HG02938 (cell line): Measurements from ENCODE around the gene PNPO.
A peak's percentile ranks its signal among the peaks of the same experiment; 100 is the strongest.
"Not testable (repeated sequence)": the region's sequence is repeated elsewhere in the genome, so short reads cannot be mapped to it uniquely, and the experiment has no call there.

Experiments
- ATAC-seq: cut with Tn5 transposase; IDR thresholded peaks from one replicate; pipeline ENCODE4 v1.9.1; 2021; ENCODE audit warnings: mild to moderate bottlenecking, moderate library complexity; ENCODE audit not compliant: unreplicated experiment

Gene PNPO

DNA sequence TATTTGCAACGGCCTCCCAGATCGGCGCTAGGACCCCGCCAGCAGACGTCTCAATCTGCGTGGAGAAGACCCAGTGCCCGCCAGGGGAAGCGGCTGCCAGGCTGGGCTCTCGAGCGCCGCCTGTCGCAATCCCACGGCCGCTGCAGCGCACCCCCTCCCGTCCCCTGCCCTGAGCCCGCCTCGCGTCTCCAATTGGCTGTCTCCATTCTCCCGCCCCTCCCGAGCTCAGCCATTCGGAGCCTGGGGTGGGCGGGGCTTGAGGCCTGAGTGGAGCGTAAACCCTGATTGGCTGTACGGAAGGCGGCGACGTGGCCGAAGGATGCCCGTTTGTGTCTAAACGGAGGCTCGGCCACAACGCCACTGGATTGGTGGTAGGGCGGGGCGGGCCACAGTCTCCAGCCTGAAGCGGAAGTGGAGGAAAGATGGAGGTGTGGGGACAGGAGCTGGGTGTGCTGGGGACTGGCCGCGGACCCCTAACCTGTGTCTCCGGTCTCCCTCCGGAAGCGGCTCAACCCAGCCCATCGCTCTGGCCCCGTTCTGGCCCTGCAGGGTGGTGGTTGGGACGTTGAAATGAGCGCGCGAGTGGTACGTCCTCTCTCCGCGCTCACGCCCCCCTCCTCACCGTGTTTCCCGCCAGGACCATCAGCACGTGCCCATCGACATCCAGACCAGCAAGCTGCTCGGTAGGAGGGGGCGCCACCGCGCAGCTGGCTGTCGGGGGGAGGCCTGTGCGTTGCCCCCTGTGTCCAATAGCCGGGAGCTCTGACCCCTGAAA is 29.5 kb downstream of the PNPO start, which contains the start of gene CDK5RAP3:
TSS of gene CDK5RAP3 (plus strand) at position 389 of the 775 bp plus-strand sequence. CDS start at position 423, 34 bp downstream.
- ATAC-seq, result peak; percentile 94

DNA sequence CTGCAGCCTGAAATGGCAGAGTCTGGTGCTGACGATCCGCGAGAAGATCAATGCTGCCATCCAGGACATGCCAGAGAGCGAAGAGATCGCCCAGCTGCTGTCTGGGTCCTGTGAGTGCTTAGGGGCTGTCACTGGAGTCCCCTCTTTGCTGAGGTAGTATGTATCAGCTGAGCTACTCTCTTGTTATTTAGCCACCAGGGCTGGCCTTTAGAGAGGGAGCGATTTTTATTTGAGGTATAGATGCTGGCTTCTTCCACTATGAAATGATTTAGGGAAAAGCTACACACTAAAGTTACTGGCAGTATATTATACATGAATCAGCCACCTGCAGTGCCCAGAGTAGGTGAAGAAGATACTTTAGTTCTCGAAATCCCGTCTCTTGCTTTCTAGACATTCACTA is 32.2 kb downstream of the PNPO start:
- ATAC-seq, result no peak

DNA sequence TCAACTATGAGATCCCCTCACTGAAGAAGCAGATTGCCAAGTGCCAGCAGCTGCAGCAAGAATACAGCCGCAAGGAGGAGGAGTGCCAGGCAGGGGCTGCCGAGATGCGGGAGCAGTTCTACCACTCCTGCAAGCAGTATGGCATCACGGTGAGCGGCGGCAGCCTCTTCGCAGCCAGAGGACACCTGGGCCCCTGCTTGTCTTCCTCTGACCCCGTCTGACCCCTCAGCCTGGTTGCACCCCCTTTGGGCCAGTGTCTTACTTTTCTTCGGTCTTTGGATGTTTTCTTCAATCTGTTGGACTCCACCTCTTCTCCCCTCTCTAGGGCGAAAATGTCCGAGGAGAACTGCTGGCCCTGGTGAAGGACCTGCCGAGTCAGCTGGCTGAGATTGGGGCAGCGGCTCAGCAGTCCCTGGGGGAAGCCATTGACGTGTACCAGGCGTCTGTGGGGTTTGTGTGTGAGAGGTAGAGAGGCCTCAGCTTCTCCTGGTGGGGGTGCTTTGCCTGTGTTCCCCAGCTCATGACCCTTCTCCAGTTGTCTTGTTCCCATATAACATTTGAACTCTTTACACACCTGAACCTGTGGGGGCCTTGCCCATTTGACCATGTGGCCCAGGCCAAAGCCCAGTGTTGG is 33.9 kb downstream of the PNPO start:
- ATAC-seq, result no peak

- ATAC-seq, result no peak
These were observed 34.4 kb downstream of the PNPO start for GRCh38 chr17:47975823-47976205.

GRCh38 chr17:47978324-47978723 is 37.0 kb downstream of the PNPO start:
- no peak for ATAC-seq

- no peak for ATAC-seq
These were observed 39.2 kb downstream of the PNPO start for GRCh38 chr17:47980541-47980940.

DNA sequence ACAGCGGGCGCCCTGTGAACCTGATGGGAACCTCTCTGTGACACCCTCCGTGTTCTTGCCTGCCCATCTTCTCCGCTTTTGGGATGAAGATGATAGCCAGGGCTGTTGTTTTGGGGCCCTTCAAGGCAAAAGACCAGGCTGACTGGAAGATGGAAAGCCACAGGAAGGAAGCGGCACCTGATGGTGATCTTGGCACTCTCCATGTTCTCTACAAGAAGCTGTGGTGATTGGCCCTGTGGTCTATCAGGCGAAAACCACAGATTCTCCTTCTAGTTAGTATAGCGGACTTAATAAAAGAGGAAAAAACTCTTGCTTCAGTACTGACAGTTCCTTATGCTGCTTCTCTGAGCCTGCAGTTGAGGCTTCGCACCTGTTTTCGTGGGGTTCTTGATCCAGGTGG is 40.1 kb downstream of the PNPO start:
- no peak for ATAC-seq

GRCh38 chr17:47982091-47982617 is 40.8 kb downstream of the PNPO start:
- no peak for ATAC-seq

GRCh38 chr17:47982645-47983390 is 41.4 kb downstream of the PNPO start:
- no peak for ATAC-seq

DNA sequence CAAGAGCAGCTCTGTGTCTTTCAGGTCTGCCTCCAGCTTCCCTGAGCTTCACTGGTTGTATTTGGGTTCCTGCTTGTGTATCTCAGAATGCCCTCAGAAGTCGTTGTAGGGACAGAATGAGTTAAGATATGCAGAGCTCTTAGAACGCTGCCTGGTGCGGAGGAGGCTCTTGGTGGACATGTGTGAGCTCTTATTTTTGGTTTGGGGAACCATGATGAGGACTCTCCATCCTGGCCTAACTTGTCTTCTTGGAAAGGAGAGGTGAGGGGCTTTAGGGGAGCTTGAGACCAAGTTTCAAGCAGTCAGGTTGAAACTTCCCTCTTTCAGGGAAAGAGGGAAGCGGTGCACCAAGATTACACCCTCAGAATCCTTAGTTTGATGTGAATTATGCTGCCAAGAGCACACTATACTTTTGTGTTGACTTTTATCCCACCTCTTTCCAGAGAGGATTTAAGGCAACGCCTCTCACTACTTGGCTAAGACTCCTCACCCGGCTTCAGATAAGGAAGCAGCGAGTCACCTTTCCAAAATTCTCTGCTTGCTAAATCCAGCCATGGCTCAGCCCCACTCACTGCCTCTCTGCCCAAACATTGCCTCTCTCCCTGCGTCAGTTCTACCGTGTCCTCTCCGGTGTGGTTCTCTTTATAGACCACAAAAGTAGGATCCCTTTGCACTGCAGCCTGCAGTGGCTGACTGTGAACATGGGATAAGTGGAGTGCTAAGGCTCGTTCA is 42.3 kb downstream of the PNPO start:
- no peak for ATAC-seq

DNA sequence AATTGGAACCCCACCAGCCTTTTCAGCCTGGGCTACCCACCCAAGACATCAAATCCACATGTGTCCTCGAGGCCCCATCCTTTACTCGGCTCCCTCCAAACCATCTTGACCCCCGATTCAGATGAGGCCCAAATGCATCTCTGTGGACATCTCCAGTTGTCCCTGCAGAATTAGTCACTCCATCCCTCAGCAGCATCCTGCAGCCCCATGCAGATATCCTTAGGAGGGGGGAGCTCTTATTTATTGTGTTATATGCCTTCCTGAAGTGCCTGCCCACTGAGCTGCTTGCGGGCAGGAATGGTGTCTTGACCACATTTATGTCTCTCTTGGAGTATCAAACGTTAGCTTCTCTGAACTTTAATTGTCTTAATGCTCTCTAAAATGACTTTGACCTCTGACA is 45.1 kb downstream of the PNPO start:
- no peak for ATAC-seq

- ATAC-seq, result no peak
These were observed 46.0 kb downstream of the PNPO start for GRCh38 chr17:47987240-47987835.

GRCh38 chr17:47988445-47988844 is 47.1 kb downstream of the PNPO start:
- ATAC-seq, result not testable (repeated sequence)

GRCh38 chr17:47989159-47989558 is 47.8 kb downstream of the PNPO start:
- no peak for ATAC-seq

DNA sequence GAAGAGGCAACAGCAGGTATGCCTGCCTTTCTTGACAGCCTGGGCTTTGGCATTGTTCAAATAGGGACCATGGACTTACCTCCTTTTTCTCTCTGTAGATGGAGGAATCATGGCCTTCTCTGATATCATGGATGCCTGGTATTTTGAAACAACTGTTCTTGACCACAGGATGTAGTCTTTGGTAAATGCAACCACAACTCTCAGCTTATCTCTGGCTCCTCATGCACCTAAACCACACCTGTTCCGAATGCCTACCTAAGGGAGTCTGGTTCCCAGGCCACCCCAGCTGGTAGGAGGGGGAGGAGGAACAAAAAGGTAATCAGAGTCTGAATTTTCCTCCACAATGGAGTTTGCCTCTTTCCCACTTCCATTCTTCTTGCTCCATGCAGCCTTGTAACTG is 48.3 kb downstream of the PNPO start:
- ATAC-seq, result no peak

GRCh38 chr17:47990962-47991731 is 49.8 kb downstream of the PNPO start:
- ATAC-seq, result no peak

GRCh38 chr17:47992216-47992615 is 50.8 kb downstream of the PNPO start:
- ATAC-seq, result no peak

DNA sequence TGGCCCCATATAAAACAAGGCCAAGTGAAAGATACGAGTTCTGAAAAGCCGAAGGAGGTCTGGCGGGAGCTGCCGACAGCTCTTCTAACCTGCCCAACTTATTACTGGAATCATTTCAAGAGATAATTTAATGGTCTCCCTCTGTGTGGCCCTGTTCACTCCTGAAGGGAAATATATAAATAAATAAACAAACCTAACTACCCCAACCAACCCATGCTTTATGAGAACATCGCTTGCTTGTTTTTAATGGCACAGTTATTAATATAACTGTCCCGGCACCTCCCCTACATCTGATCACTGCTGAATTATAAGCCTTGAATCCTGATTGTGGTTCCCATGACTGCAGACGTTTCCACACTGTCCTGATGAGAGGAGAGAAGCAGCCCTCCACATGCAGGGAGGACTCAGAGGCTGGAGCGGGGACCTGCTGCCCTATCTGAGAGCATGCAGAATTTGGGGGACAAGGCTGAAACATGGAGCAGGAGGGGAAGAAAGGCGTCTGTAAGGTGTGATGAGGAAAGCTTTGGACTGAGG is 51.7 kb downstream of the PNPO start:
- ATAC-seq, result no peak

DNA sequence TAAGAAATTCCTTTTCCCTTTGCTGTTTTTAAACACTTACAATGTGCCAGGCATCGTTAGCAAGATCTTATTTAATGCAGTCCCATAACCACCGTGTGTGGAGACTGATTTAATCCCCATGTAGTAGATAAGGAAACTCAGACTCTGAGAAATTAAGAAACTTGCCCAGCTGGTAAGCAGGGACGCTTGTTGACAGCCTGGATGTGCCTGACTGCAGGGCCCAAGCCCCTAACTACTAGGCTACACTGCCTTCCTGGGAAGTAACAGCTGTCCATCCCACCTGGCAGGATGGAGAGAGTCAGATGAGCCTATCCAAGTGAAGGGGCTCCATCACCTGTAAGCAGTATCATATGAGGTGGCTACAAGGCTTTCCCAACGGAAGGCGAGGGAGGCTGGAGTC is 52.6 kb downstream of the PNPO start:
- ATAC-seq, result no peak
